A549 (cell line): ENCODE data around the gene CD79A.

ENCODE experiments used
- CBX2 ChIP-seq: fragments of 200-600 bp; sonication (generic); IDR thresholded peaks from 2 replicates; pipeline ENCODE4 v1.6.1; 2016; ENCODE audit warnings: low read depth, mild to moderate bottlenecking, borderline replicate concordance
- CTCF ChIP-seq: fragments of >200 bp; sonication (Bioruptor Twin); formaldehyde crosslinking; IDR thresholded peaks from 3 replicates; pipeline ENCODE4 v1.5.1; 2016
- NR3C1 ChIP-seq: fragments of >200 bp; sonication (Bioruptor Twin); formaldehyde crosslinking; IDR thresholded peaks from 3 replicates; pipeline ENCODE4 v1.6.1; 2017
- POLR2A ChIP-seq: IDR thresholded peaks from 2 replicates; pipeline ENCODE4 v1.6.1; 2012; ENCODE audit warnings: mild to moderate bottlenecking, low read length
- RAD21 ChIP-seq, 2 experiments: fragments of >200 bp in 1 of 2; sonication (Bioruptor Twin) in 1 of 2; formaldehyde crosslinking in 1 of 2; IDR thresholded peaks in 1 of 2; conservative IDR thresholded peaks in 1 of 2; 2 replicates in 1 of 2; 3 replicates in 1 of 2; pipeline ENCODE4 v1.6.1; 2012 to 2018; ENCODE audit warnings: inconsistent platforms in 1 of 2
- RNF2 ChIP-seq: fragments of 200-600 bp; sonication (generic); IDR thresholded peaks from 2 replicates; pipeline ENCODE4 v1.6.1; 2016; ENCODE audit warnings: low read depth, mild to moderate bottlenecking, antibody characterized with exemption, moderate library complexity, borderline replicate concordance
- USF2 ChIP-seq: fragments of 450-650 bp; IDR thresholded peaks from 2 replicates; pipeline ENCODE4 v1.6.1; 2014; ENCODE audit warnings: antibody characterized with exemption

- TF ChIP-seq CTCF, result no peak
- TF ChIP-seq USF2, result no peak
- TF ChIP-seq POLR2A, result no peak
- no peak for TF ChIP-seq RAD21 (conservative IDR thresholded peaks at IDR 0.05 in 1 of 2, IDR thresholded peaks at IDR 0.05 in 1 of 2)
- no peak for TF ChIP-seq NR3C1
- no peak for TF ChIP-seq CBX2
- TF ChIP-seq RNF2, result no peak
Observed at GRCh38 chr19:41906916-41907680, 30.0 kb downstream of the CD79A start.
